A549 (cell line): ENCODE data around the gene SPDYE1.
"Not testable (repeated sequence)": the region's sequence is repeated elsewhere in the genome, so short reads cannot be mapped to it uniquely, and the experiment has no call there.

Source experiments
- ESRRA ChIP-seq: fragments of 150-350 bp; IDR thresholded peaks from 2 replicates; pipeline ENCODE4 v1.6.1; 2014; ENCODE audit warnings: mild to moderate bottlenecking, low read length, borderline replicate concordance
- MAFK ChIP-seq: fragments of 450-650 bp; IDR thresholded peaks from 2 replicates; pipeline ENCODE4 v1.6.1; 2014; ENCODE audit not compliant: partially characterized antibody
- RAD21 ChIP-seq, 2 experiments: fragments of >200 bp in 1 of 2; sonication (Bioruptor Twin) in 1 of 2; formaldehyde crosslinking in 1 of 2; IDR thresholded peaks in 1 of 2; conservative IDR thresholded peaks in 1 of 2; 2 replicates in 1 of 2; 3 replicates in 1 of 2; pipeline ENCODE4 v1.6.1; 2012 to 2018; ENCODE audit warnings: inconsistent platforms in 1 of 2
- TF ChIP-seq, protein P1 (sequence below): fragments of >200 bp; sonication (Bioruptor Twin); formaldehyde crosslinking; IDR thresholded peaks from 3 replicates; pipeline ENCODE4 v1.5.1; 2016
- TF ChIP-seq, protein P2 (sequence below): fragments of 250-450 bp; sonication (Bioruptor Pico); IDR thresholded peaks from 2 replicates; pipeline ENCODE4 v1.5.0; 2021; ENCODE audit warnings: mild to moderate bottlenecking, moderate library complexity, borderline replicate concordance
- TF ChIP-seq, protein P3 (sequence below): fragments of 200-600 bp; sonication (generic); IDR thresholded peaks from 2 replicates; pipeline ENCODE4 v1.6.1; 2016; ENCODE audit warnings: antibody characterized with exemption, mild to moderate bottlenecking, moderate library complexity

DNA sequence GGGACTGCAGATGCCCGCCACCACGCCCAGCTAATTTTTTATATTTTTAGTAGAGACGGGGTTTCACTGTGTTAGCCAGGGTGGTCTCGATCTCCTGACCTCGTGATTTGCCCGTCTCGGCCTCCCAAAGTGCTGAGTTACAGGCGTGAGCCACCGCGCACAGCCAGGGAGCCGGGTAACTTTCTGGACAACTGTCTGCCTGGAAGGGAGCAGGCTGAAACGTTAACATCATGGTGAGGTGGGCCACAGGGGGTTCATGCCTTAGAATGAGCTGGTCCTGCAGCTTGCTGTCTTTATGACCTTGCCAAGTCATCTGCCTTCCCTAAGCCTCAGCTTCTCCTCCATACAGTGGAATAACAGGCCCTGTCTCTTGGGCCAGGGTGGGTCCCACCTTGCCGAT is 33.6 kb downstream of the SPDYE1 start:
- TF ChIP-seq, protein P1, sequence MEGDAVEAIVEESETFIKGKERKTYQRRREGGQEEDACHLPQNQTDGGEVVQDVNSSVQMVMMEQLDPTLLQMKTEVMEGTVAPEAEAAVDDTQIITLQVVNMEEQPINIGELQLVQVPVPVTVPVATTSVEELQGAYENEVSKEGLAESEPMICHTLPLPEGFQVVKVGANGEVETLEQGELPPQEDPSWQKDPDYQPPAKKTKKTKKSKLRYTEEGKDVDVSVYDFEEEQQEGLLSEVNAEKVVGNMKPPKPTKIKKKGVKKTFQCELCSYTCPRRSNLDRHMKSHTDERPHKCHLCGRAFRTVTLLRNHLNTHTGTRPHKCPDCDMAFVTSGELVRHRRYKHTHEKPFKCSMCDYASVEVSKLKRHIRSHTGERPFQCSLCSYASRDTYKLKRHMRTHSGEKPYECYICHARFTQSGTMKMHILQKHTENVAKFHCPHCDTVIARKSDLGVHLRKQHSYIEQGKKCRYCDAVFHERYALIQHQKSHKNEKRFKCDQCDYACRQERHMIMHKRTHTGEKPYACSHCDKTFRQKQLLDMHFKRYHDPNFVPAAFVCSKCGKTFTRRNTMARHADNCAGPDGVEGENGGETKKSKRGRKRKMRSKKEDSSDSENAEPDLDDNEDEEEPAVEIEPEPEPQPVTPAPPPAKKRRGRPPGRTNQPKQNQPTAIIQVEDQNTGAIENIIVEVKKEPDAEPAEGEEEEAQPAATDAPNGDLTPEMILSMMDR, result not testable (repeated sequence)
- TF ChIP-seq RAD21 (conservative IDR thresholded peaks at IDR 0.05 in 1 of 2, IDR thresholded peaks at IDR 0.05 in 1 of 2); ESRRA; MAFK: not testable (repeated sequence)
- TF ChIP-seq, protein P2, sequence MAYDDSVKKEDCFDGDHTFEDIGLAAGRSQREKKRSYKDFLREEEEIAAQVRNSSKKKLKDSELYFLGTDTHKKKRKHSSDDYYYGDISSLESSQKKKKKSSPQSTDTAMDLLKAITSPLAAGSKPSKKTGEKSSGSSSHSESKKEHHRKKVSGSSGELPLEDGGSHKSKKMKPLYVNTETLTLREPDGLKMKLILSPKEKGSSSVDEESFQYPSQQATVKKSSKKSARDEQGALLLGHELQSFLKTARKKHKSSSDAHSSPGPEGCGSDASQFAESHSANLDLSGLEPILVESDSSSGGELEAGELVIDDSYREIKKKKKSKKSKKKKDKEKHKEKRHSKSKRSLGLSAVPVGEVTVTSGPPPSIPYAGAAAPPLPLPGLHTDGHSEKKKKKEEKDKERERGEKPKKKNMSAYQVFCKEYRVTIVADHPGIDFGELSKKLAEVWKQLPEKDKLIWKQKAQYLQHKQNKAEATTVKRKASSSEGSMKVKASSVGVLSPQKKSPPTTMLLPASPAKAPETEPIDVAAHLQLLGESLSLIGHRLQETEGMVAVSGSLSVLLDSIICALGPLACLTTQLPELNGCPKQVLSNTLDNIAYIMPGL, result not testable (repeated sequence)
- TF ChIP-seq, protein P3, sequence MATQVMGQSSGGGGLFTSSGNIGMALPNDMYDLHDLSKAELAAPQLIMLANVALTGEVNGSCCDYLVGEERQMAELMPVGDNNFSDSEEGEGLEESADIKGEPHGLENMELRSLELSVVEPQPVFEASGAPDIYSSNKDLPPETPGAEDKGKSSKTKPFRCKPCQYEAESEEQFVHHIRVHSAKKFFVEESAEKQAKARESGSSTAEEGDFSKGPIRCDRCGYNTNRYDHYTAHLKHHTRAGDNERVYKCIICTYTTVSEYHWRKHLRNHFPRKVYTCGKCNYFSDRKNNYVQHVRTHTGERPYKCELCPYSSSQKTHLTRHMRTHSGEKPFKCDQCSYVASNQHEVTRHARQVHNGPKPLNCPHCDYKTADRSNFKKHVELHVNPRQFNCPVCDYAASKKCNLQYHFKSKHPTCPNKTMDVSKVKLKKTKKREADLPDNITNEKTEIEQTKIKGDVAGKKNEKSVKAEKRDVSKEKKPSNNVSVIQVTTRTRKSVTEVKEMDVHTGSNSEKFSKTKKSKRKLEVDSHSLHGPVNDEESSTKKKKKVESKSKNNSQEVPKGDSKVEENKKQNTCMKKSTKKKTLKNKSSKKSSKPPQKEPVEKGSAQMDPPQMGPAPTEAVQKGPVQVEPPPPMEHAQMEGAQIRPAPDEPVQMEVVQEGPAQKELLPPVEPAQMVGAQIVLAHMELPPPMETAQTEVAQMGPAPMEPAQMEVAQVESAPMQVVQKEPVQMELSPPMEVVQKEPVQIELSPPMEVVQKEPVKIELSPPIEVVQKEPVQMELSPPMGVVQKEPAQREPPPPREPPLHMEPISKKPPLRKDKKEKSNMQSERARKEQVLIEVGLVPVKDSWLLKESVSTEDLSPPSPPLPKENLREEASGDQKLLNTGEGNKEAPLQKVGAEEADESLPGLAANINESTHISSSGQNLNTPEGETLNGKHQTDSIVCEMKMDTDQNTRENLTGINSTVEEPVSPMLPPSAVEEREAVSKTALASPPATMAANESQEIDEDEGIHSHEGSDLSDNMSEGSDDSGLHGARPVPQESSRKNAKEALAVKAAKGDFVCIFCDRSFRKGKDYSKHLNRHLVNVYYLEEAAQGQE, result not testable (repeated sequence)
